Right lobe of liver (tissue), 4 donors: Measurements from ENCODE around the gene COQ4.

Experiments
- POLR2A ChIP-seq: fragments of 450-650 bp; IDR thresholded peaks from one replicate; pipeline ENCODE4 v1.6.1; 2017; ENCODE audit warnings: antibody characterized with exemption, mild to moderate bottlenecking
- TF ChIP-seq, protein P1 (sequence below), 4 donors: fragments of 200-600 bp in 3 of 4; fragments of 450-650 bp in 1 of 4; IDR thresholded peaks; one replicate each; pipeline versions ENCODE4 v1.5.1 to v1.8.0; 2016 to 2022; ENCODE audit warnings: antibody characterized with exemption in 4 of 4, mild to moderate bottlenecking in 2 of 4
- donor health status: DM: no; HTN: no; CAD: no.
- donor health status: DM: no; HTN: no; CAD: no.
- donor health status: DM: no; HTN: yes; CAD: no.

DNA sequence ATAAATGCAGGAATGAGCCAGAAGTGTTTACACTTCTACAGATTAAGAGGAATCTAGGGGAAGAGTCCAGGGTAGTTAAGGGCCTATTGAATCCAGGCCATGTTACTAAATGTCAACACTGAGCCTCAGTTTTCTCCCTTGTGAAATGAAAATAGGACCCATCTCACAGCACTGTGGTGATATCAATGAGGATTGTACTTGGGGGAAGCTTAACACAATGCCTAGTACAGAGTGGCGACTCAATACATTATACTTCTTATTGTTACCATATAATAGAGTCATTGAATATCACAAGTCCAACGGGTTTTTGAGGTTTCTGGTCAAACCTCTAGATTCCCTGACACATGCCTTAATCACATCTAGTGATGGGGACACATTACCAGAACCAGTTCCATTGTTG lies 5.0 kb upstream of the COQ4 start:
- TF ChIP-seq, protein P1, sequence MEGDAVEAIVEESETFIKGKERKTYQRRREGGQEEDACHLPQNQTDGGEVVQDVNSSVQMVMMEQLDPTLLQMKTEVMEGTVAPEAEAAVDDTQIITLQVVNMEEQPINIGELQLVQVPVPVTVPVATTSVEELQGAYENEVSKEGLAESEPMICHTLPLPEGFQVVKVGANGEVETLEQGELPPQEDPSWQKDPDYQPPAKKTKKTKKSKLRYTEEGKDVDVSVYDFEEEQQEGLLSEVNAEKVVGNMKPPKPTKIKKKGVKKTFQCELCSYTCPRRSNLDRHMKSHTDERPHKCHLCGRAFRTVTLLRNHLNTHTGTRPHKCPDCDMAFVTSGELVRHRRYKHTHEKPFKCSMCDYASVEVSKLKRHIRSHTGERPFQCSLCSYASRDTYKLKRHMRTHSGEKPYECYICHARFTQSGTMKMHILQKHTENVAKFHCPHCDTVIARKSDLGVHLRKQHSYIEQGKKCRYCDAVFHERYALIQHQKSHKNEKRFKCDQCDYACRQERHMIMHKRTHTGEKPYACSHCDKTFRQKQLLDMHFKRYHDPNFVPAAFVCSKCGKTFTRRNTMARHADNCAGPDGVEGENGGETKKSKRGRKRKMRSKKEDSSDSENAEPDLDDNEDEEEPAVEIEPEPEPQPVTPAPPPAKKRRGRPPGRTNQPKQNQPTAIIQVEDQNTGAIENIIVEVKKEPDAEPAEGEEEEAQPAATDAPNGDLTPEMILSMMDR (IDR thresholded peaks at IDR 0.05) = no peak
- TF ChIP-seq POLR2A = no peak
